HepG2 (cell line): Measurements from ENCODE around the gene FRMD8. TPM values are rescaled to one million over a fixed set of nuclear protein-coding genes. Genes with fewer than 3 reads are reported as not detected.

Experiments
- ATF7-NPFF ChIP-seq: sonication (generic); formaldehyde crosslinking; IDR thresholded peaks from 2 replicates; pipeline ENCODE4 v1.8.1; 2023; ENCODE audit warnings: mild to moderate bottlenecking, low read depth, missing genetic modification reagents, moderate library complexity
- CCDC6 ChIP-seq: sonication (generic); formaldehyde crosslinking; IDR thresholded peaks from 2 replicates; pipeline ENCODE4 v1.8.1; 2022; ENCODE audit warnings: mild to moderate bottlenecking, missing genetic modification reagents, moderate library complexity
- CEBPB ChIP-seq: IDR thresholded peaks from 2 replicates; pipeline ENCODE4 v1.6.1; 2011; ENCODE audit warnings: low read depth, low read length, improper control_type of control experiment, borderline replicate concordance
- ELF4 ChIP-seq: sonication (generic); formaldehyde crosslinking; IDR thresholded peaks from 2 replicates; pipeline ENCODE4 v1.5.0; 2020; ENCODE audit warnings: missing genetic modification reagents, mild to moderate bottlenecking, moderate library complexity, borderline replicate concordance
- HMG20B ChIP-seq: conservative IDR thresholded peaks from 2 replicates; pipeline ENCODE4 v1.6.1; 2016; ENCODE audit warnings: missing genetic modification reagents, missing compliant biosample characterization
- IRF2 ChIP-seq: IDR thresholded peaks from 2 replicates; pipeline ENCODE4 v1.6.1; 2018; ENCODE audit warnings: missing genetic modification reagents, missing compliant biosample characterization
- MZF1 ChIP-seq: sonication (generic); formaldehyde crosslinking; IDR thresholded peaks from 2 replicates; pipeline ENCODE4 v1.8.1; 2023; ENCODE audit warnings: mild to moderate bottlenecking, missing genetic modification reagents, borderline replicate concordance
- PAWR ChIP-seq: sonication (generic); formaldehyde crosslinking; IDR thresholded peaks from 2 replicates; pipeline ENCODE4 v1.4.0; 2020; ENCODE audit warnings: missing genetic modification reagents, mild to moderate bottlenecking, borderline replicate concordance
- PRDM4 ChIP-seq: sonication (generic); formaldehyde crosslinking; IDR thresholded peaks from 2 replicates; pipeline ENCODE4 v1.9.0; 2021; ENCODE audit warnings: missing genetic modification reagents, borderline replicate concordance
- REXO4 ChIP-seq: sonication (generic); formaldehyde crosslinking; IDR thresholded peaks from 2 replicates; pipeline ENCODE4 v1.8.0; 2022; ENCODE audit warnings: missing genetic modification reagents, mild to moderate bottlenecking, borderline replicate concordance
- RFX3 ChIP-seq: IDR thresholded peaks from 2 replicates; pipeline ENCODE4 v1.6.1; 2016; ENCODE audit warnings: missing biosample characterization, missing genetic modification reagents
- RFX5 ChIP-seq: IDR thresholded peaks from 2 replicates; pipeline ENCODE4 v1.6.1; 2011; ENCODE audit warnings: low read depth, low read length, improper control_type of control experiment
- RFXAP ChIP-seq: sonication (generic); formaldehyde crosslinking; IDR thresholded peaks from 2 replicates; pipeline ENCODE4 v1.4.0; 2020; ENCODE audit warnings: missing genetic modification reagents, borderline replicate concordance
- TAF1 ChIP-seq: sonication (generic); formaldehyde crosslinking; IDR thresholded peaks from 2 replicates; pipeline ENCODE4 v1.4.0; 2020; ENCODE audit warnings: missing genetic modification reagents
- TMF1 ChIP-seq: sonication (generic); formaldehyde crosslinking; IDR thresholded peaks from 2 replicates; pipeline ENCODE4 v1.8.1; 2022; ENCODE audit warnings: low read depth, missing genetic modification reagents
- ZNF235 ChIP-seq: sonication (generic); formaldehyde crosslinking; IDR thresholded peaks from 2 replicates; pipeline ENCODE4 v1.8.1; 2023; ENCODE audit warnings: mild to moderate bottlenecking, missing genetic modification reagents, borderline replicate concordance
- ZNF660 ChIP-seq: sonication (generic); formaldehyde crosslinking; IDR thresholded peaks from 2 replicates; pipeline ENCODE4 v1.5.1; 2020; ENCODE audit warnings: mild to moderate bottlenecking, low read depth, missing genetic modification reagents, borderline replicate concordance
- ZNF687 ChIP-seq: sonication (generic); formaldehyde crosslinking; IDR thresholded peaks from 2 replicates; pipeline ENCODE4 v1.5.1; 2020; ENCODE audit warnings: mild to moderate bottlenecking, missing genetic modification reagents, moderate library complexity
- polyA plus RNA-seq, 8 experiments: library from polyadenylated mRNA; depleted of rRNA in 3 of 8; stranded (reverse) in 7 of 8; unstranded in 1 of 8; fragments of >200 nt; fragmentation: Illumina TruSeq in 4 of 8; extraction: Trizol in 4 of 8; gene quantifications; 2 replicates each; pipeline versions ENCODE4 v1.2.1 to v1.2.3, GENCODE V29; 2011 to 2016; ENCODE audit warnings: low read depth in 4 of 8, missing spikeins in 1 of 8, mixed read lengths in 1 of 8; ENCODE audit not compliant: insufficient read depth in 1 of 8
- total RNA-seq, 5 experiments: library from RNA; depleted of rRNA; stranded (reverse); fragments of >200 nt; fragmentation: Illumina TruSeq; extraction: Trizol; gene quantifications; 2 replicates each; pipeline ENCODE4 v1.2.3, GENCODE V29; 2016; ENCODE audit warnings: low read depth in 1 of 5
- TF ChIP-seq, protein P1 (sequence below): conservative IDR thresholded peaks from 2 replicates; pipeline ENCODE4 v1.6.1; 2018; ENCODE audit warnings: missing genetic modification reagents
- TF ChIP-seq, protein P2 (sequence below): sonication (generic); formaldehyde crosslinking; IDR thresholded peaks from 2 replicates; pipeline ENCODE4 v1.5.0; 2020; ENCODE audit warnings: missing genetic modification reagents, mild to moderate bottlenecking, borderline replicate concordance

FRMD8 gene
- total and polyA plus RNA-seq, 2 of the 13 experiments (the other 11 are each of a cell fraction or from before 2014, with no cell fraction given): 5.8 to 20.6 TPM

DNA sequence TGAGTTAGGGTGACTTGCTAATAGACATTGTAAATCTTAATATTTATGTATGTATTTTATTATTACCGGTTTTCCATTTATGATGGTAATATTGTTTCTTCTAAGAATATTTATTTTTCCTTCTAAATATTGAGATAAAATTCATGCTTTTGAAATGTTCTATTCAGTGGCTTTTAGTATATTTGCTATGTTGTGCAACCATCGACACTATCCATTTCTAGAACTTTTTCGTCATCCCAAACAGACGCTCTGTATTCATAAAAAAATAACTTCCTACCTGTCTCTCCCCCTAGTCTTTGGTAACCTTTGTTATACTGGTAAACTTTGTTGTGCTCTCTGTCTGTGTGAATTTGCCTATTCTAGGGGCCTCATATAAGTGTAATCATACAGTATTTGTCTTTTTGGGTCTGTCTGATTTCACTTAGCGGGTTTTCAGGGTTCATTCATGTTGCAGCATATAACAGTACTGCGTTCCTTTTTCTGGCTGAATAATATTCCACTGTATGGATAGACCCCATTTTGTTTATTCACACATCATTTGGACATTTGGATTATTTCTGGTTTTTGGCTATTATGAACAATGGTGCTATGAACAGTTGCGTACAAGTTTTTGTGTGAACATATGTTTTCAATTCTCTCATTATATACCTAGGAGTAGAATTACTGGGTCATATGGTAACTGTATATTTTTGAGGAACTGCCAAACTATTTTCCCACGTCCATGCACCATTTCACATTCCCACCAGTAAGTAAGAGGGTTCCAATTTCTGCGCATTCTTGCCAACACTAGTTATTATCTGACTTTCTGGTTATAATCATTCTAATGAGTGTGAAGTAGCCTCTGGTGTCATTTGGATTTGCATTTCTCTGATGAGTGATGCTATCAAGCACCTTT lies 52.1 kb downstream of the FRMD8 start (continued):
- TF ChIP-seq PRDM4 (CRISPR knock-in tag) (no peak), REXO4 (CRISPR knock-in tag) (no peak), CCDC6 (CRISPR knock-in tag) (no peak), IRF2 (no peak), ZNF687 (CRISPR knock-in tag) (no peak), PAWR (no peak), RFXAP (CRISPR knock-in tag) (no peak), ZNF235 (CRISPR knock-in tag) (no peak), TMF1 (CRISPR knock-in tag) (no peak), MZF1 (CRISPR knock-in tag) (no peak), ZNF660 (CRISPR knock-in tag) (no peak), ATF7-NPFF (CRISPR knock-in tag) (no peak), HMG20B (CRISPR knock-in tag) (no peak), RFX3 (CRISPR knock-in tag) (no peak), TAF1 (CRISPR knock-in tag) (no peak), ELF4 (CRISPR knock-in tag) (no peak), RFX5 (no peak), CEBPB (peak; percentile 15; the same call in 1 of the 2 replicates)
- TF ChIP-seq, protein P1, sequence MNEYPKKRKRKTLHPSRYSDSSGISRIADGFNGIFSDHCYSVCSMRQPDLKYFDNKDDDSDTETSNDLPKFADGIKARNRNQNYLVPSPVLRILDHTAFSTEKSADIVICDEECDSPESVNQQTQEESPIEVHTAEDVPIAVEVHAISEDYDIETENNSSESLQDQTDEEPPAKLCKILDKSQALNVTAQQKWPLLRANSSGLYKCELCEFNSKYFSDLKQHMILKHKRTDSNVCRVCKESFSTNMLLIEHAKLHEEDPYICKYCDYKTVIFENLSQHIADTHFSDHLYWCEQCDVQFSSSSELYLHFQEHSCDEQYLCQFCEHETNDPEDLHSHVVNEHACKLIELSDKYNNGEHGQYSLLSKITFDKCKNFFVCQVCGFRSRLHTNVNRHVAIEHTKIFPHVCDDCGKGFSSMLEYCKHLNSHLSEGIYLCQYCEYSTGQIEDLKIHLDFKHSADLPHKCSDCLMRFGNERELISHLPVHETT (CRISPR knock-in tag): no peak
- TF ChIP-seq, protein P2, sequence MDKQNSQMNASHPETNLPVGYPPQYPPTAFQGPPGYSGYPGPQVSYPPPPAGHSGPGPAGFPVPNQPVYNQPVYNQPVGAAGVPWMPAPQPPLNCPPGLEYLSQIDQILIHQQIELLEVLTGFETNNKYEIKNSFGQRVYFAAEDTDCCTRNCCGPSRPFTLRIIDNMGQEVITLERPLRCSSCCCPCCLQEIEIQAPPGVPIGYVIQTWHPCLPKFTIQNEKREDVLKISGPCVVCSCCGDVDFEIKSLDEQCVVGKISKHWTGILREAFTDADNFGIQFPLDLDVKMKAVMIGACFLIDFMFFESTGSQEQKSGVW (CRISPR knock-in tag): no peak
